ENCODE results near the gene FBXO45. TPM values are rescaled to one million over a fixed set of nuclear protein-coding genes. Genes with fewer than 3 reads are reported as not detected.

The FBXO45 gene
- total and polyA plus RNA-seq, 10 of the 15 experiments (the other 5 are each of a cell fraction or from before 2014, with no cell fraction given): 4.0 to 17.3 (median 11.8) TPM

GRCh38 chr3:196523841-196524240 is 44.6 kb upstream of the FBXO45 start:
- no peak for TF ChIP-seq NFYB (IDR thresholded peaks at IDR 0.05; ENCODE audit: insufficient read depth, low read depth, low read length)
- H3K4me2 ChIP-seq (ENCODE audit: control insufficient read depth, insufficient read depth): no peak overlapping the region
- H3K36me3 ChIP-seq (ENCODE audit: control insufficient read depth in 2 of 2, insufficient read depth in 2 of 2, low read length in 1 of 2): no peaks in the 10 kb centered on the region
- FAIRE-seq (no peak), ATAC-seq (no peak), DNase-seq (ENCODE audit: low read depth, low spot score) (no peak)
- H3K4me1 ChIP-seq (ENCODE audit: control insufficient read depth, insufficient read depth, low read length): peaks cover 9% of the 10 kb centered on the region
- no TSS peak for BruUV-seq (replicated peaks)
- no peak overlapping the region for H3K9ac ChIP-seq (ENCODE audit: control insufficient read depth, insufficient read depth, low read length)
- SMC1A ChIA-PET (ENCODE audit: uncharacterized antibody, unreplicated experiment): interaction anchor here (0.8 to 2.5 kb wide), 5 partner anchors 13 to 271 kb away, joined by 3 to 21 read pairs (median 4); no protein-coding TSS in a partner anchor
- whole genome bisulfite sequencing (ENCODE audit: insufficient coverage, insufficient replicate concordance, low lambda C conversion rate, missing lambda C conversion rate): 97% methylated on average over 4 of the region's 4 CpGs
- no peak overlapping the region for H3K27ac ChIP-seq (ENCODE audit: control insufficient read depth, insufficient read depth)
- RAD21 ChIA-PET (ENCODE audit: unreplicated experiment): interaction anchor here (2.6 to 3.0 kb wide), 2 partner anchors 268 to 270 kb away, joined by 10 to 17 read pairs; no protein-coding TSS in a partner anchor
- no peak overlapping the region for H3K4me3 ChIP-seq
- intact Hi-C loops (cut with micrococcal nuclease; ENCODE audit: unreplicated experiment): loop anchor here (2.0 kb wide), 1 partner anchor 271 kb away; no protein-coding TSS in a partner anchor
- no peaks in the 10 kb centered on the region for H4K20me1 ChIP-seq (ENCODE audit: control insufficient read depth, insufficient read depth)
- peaks cover 24% of the 10 kb centered on the region for H3K9me3 ChIP-seq (replicated peaks; ENCODE audit: control insufficient read depth, insufficient read depth, low read length)
- no peaks in the 10 kb centered on the region for H3K79me2 ChIP-seq (ENCODE audit: control insufficient read depth, insufficient read depth, low read length)
- CTCF ChIA-PET: interaction anchor here (0.6 to 4.9 kb wide), 16 partner anchors 10 to 272 kb away, joined by 3 to 48 read pairs (median 4); no protein-coding TSS in a partner anchor
- in situ Hi-C loops (cut with MboI): loop anchor here (5.0 kb wide), 1 partner anchor 272 kb away; no protein-coding TSS in a partner anchor
- H2AFZ ChIP-seq (ENCODE audit: control insufficient read depth, low read depth, low read length): no peak overlapping the region
- POLR2A ChIA-PET: interaction anchor here (0.6 kb wide), 1 partner anchor 60 kb away, joined by 3 read pairs; no protein-coding TSS in a partner anchor
- no peaks in the 10 kb centered on the region for H3K27me3 ChIP-seq (replicated peaks in 1 of 2; ENCODE audit: control insufficient read depth in 2 of 2, insufficient read depth in 2 of 2, low read length in 1 of 2)

GRCh38 chr3:196524527-196524926 is 43.9 kb upstream of the FBXO45 start:
- Histone ChIP-seq H3K9ac (ENCODE audit: control insufficient read depth, insufficient read depth, low read length) (no peak overlapping the region), H4K20me1 (ENCODE audit: control insufficient read depth, insufficient read depth) (no peaks in the 10 kb centered on the region), H2AFZ (ENCODE audit: control insufficient read depth, low read depth, low read length) (no peak overlapping the region), H3K27ac (ENCODE audit: control insufficient read depth, insufficient read depth) (no peak overlapping the region), H3K4me1 (ENCODE audit: control insufficient read depth, insufficient read depth, low read length) (peaks cover 13% of the 10 kb centered on the region), H3K4me3 (no peak overlapping the region), H3K27me3 (replicated peaks in 1 of 2; ENCODE audit: control insufficient read depth in 2 of 2, insufficient read depth in 2 of 2, low read length in 1 of 2) (no peaks in the 10 kb centered on the region), H3K9me3 (replicated peaks; ENCODE audit: control insufficient read depth, insufficient read depth, low read length) (peaks cover 17% of the 10 kb centered on the region), H3K36me3 (ENCODE audit: control insufficient read depth in 2 of 2, insufficient read depth in 2 of 2, low read length in 1 of 2) (no peaks in the 10 kb centered on the region), H3K4me2 (ENCODE audit: control insufficient read depth, insufficient read depth) (no peak overlapping the region), H3K79me2 (ENCODE audit: control insufficient read depth, insufficient read depth, low read length) (no peaks in the 10 kb centered on the region)
- RAD21 ChIA-PET (ENCODE audit: unreplicated experiment): interaction anchor here (3.0 kb wide), 1 partner anchor 269 kb away, joined by 17 read pairs; no protein-coding TSS in a partner anchor
- 65% methylated on average over 5 of the region's 5 CpGs for WGBS (ENCODE audit: insufficient coverage, insufficient replicate concordance, low lambda C conversion rate, missing lambda C conversion rate)
- BruUV-seq (replicated peaks): no TSS peak
- no peak for FAIRE-seq
- TF ChIP-seq RAD21 (IDR thresholded peaks at IDR 0.05; ENCODE audit: insufficient read depth, low read depth, low read length) (peak; percentile 31; the same call in 1 of the 2 replicates), RUNX3 (IDR thresholded peaks at IDR 0.05; ENCODE audit: low read length) (no peak), PBX3 (IDR thresholded peaks at IDR 0.05; ENCODE audit: insufficient replicate concordance, low read depth, low read length) (no peak), MXI1 (IDR thresholded peaks at IDR 0.05; ENCODE audit: low read depth, low read length) (no peak), TCF3 (IDR thresholded peaks at IDR 0.05; ENCODE audit: borderline replicate concordance, insufficient read depth, low read depth, low read length) (no peak), ESRRA (IDR thresholded peaks at IDR 0.05; ENCODE audit: low read length) (no peak)
- POLR2A ChIA-PET: no interaction called here
- no peak for DNase-seq (ENCODE audit: low read depth, low spot score)
- SMC1A ChIA-PET (ENCODE audit: uncharacterized antibody, unreplicated experiment): interaction anchor here (1.0 to 1.7 kb wide), 3 partner anchors 51 to 82 kb away, joined by 3 to 6 read pairs (median 3); no protein-coding TSS in a partner anchor
- CTCF ChIA-PET: interaction anchor here (0.6 to 4.9 kb wide), 12 partner anchors 10 to 272 kb away, joined by 3 to 48 read pairs (median 4); no protein-coding TSS in a partner anchor
- no peak for ATAC-seq
- intact Hi-C loops (cut with micrococcal nuclease; ENCODE audit: unreplicated experiment): no loop called here
- in situ Hi-C loops (cut with MboI): loop anchor here (5.0 kb wide), 1 partner anchor 272 kb away; no protein-coding TSS in a partner anchor
